GM21381 (cell line): Measurements from ENCODE around the gene DEFB108B.
"Not testable (repeated sequence)": the region's sequence is repeated elsewhere in the genome, so short reads cannot be mapped to it uniquely, and the experiment has no call there.

Experiments
- ATAC-seq: cut with Tn5 transposase; IDR thresholded peaks from one replicate; pipeline ENCODE4 v1.9.1; 2021; ENCODE audit warnings: mild to moderate bottlenecking, moderate library complexity; ENCODE audit not compliant: unreplicated experiment

The DEFB108B gene, protein sequence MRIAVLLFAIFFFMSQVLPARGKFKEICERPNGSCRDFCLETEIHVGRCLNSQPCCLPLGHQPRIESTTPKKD

DNA sequence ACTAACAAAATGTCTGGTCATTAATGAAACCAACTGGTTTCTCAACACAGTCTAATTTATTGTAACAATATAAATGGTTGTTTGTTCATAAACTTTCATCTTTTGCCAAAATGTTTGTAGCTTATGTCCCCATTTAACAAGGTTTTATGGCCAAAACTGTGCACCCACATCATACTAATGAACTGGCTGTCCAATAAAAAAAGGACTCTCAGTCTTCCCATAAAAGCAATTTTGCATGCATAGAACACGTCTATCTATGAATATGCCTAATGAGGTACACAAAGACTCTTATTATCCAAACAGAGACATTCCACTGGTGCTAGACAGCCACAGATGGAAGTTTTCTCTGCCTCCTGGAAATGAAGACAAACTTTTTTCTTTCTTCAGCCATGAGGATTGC is at the start of gene DEFB108B:
Gene DEFB108B (plus strand): TSS at position 390 of the 400 bp plus-strand sequence. CDS start 0 bp downstream, at position 390.
- ATAC-seq, result not testable (repeated sequence)

- ATAC-seq, result peak; percentile 33
These were observed 46.7 kb upstream of the DEFB108B start for GRCh38 chr11:71786114-71786847.

DNA sequence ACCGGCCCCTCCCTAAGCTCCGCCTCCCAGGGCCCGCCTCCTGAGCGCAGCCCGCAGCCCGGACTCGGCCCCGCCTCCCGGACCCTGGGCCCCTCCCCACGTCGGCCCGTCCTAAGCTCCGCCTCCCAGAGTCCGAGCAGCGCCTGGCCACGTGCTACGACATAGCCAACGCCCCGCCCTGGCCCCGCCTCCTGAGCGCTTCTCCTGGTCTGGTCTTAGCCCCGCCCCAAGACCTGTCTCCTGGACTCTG is 46.2 kb upstream of the DEFB108B start:
- ATAC-seq, result peak; percentile 98

GRCh38 chr11:71787098-71787823 is 45.7 kb upstream of the DEFB108B start:
- peak; percentile 84 for ATAC-seq

DNA sequence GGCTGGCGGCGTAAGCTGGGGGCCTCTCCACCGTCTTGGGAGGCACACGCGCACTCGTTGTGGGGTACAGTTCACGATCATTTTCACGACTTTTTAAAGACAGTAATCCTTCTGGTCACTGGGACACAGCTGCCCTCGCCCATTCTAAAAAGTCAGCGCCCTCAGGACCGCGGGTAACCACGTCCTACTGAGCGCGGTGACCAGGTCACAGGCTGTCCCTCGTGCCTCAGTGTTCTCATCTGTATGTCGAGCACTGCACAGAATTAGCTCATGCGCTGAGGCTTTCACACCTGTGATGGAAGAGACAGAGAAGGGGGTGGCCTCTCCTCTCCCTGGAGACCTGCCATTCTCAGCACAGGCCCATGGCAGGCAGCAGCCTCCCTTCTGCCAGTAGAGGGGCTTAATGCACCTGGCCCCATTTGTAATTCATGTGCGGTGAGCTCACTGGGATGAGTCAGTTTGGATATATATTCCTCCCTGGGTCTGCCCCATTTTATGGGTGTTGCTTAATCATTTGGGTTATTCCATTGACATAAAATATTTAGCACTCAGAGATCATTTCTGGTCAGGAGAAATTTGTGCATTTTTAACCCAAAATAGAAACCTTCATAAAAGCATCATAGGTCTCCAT is 45.1 kb upstream of the DEFB108B start:
- ATAC-seq, result not testable (repeated sequence)

DNA sequence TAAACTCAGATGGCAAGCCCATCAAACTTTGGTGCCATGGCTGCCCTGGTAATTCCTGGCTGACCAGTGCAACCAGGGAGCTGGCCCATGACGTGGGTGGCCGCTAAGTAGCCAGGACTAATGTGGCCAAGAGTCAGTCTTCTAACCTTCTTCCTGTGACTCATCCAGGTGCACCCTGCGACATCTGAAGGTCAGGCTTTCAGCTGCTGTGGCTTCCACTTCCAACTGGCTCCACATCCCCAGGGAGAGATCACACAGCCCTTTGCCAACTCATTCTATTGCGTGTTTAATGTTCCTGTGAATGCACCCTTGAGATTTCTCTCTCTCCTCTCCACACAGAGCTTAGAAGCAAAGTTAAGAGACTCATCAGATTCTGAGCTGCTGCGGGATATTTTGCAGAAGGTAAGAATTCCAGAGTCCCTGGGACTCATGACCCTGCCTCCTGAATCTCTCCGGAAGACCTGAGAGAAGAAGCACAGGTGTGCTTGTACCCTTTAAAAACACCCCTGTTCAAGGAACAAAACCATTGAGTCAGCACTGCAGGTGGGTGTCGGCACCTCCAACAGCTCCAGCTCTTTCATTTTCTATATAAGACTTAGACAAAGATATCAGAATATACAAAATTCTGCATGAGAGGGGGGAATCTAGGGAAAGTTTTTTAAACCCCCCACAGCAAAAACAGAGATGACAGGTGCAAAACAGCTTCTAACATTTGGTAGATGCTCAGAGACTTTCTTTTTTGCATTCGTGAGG is 43.4 kb upstream of the DEFB108B start:
- ATAC-seq, result not testable (repeated sequence)

- ATAC-seq, result not testable (repeated sequence)
These were observed 41.9 kb upstream of the DEFB108B start for GRCh38 chr11:71791111-71791510.

GRCh38 chr11:71792621-71793235 is 40.3 kb upstream of the DEFB108B start:
- not testable (repeated sequence) for ATAC-seq

DNA sequence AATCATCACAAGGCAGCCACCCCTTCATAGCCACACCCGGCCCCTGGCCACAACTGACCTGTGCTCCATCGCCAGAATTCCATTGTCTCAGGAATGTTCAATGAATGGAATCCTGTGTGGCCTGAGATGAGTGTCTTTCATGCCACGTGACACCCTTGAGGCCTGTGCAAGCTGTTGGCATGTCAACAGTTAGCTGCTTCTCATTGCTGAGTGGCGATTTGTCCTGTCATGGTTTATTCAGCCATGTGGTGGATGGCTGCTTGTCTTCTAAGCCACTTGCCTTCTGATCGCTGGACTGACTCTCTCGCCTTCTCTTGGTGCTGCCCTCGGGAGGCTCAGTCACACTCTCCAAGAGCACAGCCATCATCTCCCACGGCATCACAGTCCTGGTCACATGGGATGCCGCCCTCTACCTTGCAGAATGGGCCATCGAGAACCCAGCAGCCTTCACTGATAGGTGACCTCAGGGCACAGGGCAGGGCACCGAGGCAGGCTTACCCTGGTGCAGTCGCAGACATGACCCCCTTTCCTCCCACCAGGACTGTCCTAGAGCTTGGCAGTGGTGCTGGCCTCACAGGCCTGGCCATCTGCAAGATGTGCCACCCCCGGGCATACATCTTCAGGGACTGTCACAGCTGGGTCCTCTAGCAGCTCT is 38.5 kb upstream of the DEFB108B start:
- not testable (repeated sequence) for ATAC-seq

- not testable (repeated sequence) for ATAC-seq
These were observed 37.8 kb upstream of the DEFB108B start for GRCh38 chr11:71795236-71795635.

- not testable (repeated sequence) for ATAC-seq
These were observed 37.0 kb upstream of the DEFB108B start for GRCh38 chr11:71796016-71796415.

GRCh38 chr11:71796781-71797180 is 36.2 kb upstream of the DEFB108B start:
- not testable (repeated sequence) for ATAC-seq

GRCh38 chr11:71799556-71800128 is 33.4 kb upstream of the DEFB108B start:
- ATAC-seq, result not testable (repeated sequence)

DNA sequence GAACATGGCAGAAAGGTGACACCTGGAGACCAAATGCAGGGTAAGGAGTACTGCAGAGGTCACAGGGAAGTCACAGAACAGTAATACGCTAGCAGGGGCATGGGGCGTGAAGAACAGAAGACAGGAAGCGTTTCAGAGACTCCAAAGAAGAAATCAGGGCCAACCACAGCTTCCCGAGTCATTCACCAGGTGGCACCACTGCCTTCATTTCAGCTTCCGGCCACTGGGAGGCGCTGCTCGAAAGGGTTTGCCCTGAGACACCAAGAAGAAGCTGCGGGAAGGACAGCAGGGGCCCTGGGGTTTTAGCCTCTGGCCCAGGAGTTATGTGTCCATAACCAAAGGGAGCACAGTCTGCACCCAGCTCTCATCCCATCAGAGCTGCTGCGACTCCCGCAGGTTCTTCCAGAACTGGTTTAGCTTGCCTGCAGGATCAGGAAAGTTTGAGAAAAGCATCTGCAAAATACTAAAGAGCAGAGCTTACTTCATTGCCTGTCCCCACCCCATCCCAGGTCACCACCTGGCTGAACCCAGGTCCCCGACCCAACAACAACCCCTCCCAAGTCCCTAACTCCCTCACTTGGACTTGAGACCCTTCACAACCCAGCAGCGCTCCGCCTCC is 32.6 kb upstream of the DEFB108B start:
- ATAC-seq, result not testable (repeated sequence)

- ATAC-seq, result not testable (repeated sequence)
These were observed 32.0 kb upstream of the DEFB108B start for GRCh38 chr11:71801026-71801425.

DNA sequence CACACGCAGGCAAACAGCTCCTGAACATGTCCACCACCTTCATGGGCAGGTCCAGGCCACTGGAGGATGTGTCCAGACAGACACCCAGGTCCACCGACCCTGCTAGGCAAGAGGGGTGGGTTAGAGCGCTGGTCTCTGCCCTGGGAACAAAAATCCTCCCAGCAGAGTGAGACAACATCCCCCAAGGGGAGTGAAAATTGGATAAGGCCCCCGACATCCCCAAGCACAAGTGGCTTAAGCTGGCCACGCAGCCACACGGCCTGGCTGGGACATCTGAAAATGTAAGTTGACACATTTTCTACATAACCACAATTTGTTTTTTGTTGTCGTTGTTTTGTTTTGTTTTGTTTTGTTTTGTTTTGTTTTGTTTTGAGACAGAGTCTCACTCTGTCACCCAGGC is 30.1 kb upstream of the DEFB108B start:
- not testable (repeated sequence) for ATAC-seq

DNA sequence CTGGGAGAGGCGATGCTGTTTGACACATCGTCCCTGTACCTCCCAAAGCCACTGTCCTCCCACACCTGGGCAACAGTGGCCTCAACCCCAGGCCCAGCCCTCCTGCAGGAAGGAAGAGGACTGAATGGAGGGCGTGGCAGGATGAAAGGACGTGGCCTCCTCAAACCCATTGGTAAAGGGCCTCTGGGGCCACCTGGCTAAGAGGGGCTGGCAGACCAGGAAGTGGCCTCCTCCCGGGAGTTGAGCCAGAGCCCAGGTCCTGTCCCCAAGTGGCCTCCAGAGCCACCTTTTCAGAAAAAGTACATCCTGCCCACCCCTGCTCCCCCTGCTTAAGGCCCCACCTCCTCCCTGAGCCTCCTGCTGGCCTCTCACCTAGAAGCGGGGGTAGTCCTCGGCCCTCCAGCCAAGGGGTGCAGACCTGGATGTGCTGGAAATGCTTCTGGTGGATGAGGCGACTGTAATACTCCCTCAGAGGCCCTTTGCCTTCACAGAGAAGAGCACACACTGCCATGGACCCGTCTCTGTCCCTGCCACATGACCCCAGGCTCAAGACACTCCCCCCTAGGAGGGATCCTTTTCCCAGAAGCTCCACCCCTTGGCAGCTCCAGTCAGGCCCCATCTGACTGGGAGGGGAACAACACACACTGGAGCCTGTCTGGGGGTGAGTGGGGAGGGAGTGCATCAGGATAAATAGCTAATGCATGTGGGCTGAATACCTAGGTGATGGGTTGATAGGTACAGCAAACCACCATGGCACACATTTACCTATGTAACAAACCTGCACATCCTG is 28.6 kb upstream of the DEFB108B start:
- ATAC-seq, result not testable (repeated sequence)

GRCh38 chr11:71812529-71812928 is 20.5 kb upstream of the DEFB108B start:
- not testable (repeated sequence) for ATAC-seq
